ENCODE measurements around the gene DTNB. TPM values are rescaled to one million over a fixed set of nuclear protein-coding genes. Genes with fewer than 3 reads are reported as not detected.

Gene DTNB
- total RNA-seq, 4 donors from 2014 or later: 5.2 to 9.9 (median 9.2) TPM

GRCh38 chr2:25491003-25491696, 182.2 kb downstream of the DTNB start:
- DNase-seq (ENCODE audit: low spot score) (no peak), ATAC-seq (ENCODE audit: low FRiP score) (no peak)
- no peak for TF ChIP-seq CTCF (IDR thresholded peaks at IDR 0.05)

GRCh38 chr2:25490217-25490616, 183.2 kb downstream of the DTNB start:
- DNase-seq (ENCODE audit: low spot score) (no peak), ATAC-seq (ENCODE audit: low FRiP score) (no peak)
- TF ChIP-seq CTCF (IDR thresholded peaks at IDR 0.05): no peak

GRCh38 chr2:25489631-25490030, 183.7 kb downstream of the DTNB start:
- ATAC-seq (ENCODE audit: low FRiP score) (no peak), DNase-seq (ENCODE audit: low spot score) (no peak)
- TF ChIP-seq CTCF (IDR thresholded peaks at IDR 0.05): no peak

- no peak for DNase-seq (ENCODE audit: low spot score)
- no peak for ATAC-seq (ENCODE audit: low FRiP score)
- no peak for TF ChIP-seq CTCF (IDR thresholded peaks at IDR 0.05)
Observed at GRCh38 chr2:25483607-25484266, 189.6 kb downstream of the DTNB start.

- TF ChIP-seq CTCF (IDR thresholded peaks at IDR 0.05): no peak
- no peak for ATAC-seq (ENCODE audit: low FRiP score)
- DNase-seq (ENCODE audit: low spot score): no peak
Observed at GRCh38 chr2:25482341-25482740, 191.0 kb downstream of the DTNB start.

- ATAC-seq (ENCODE audit: low FRiP score) (no peak), DNase-seq (ENCODE audit: low spot score) (no peak)
- TF ChIP-seq CTCF (IDR thresholded peaks at IDR 0.05): no peak
Observed at GRCh38 chr2:25481381-25482300, 191.7 kb downstream of the DTNB start.
